NOMO-1 treated with DMSO at 0.1 percent for 48 hours (cell line): ENCODE measurements around the gene DRC7.

Experiments used
- DNase-seq: peaks from one replicate; lab custom pipeline; 2025; ENCODE audit not compliant: unreplicated experiment; lab: John Stamatoyannopoulos, UW

DRC7 gene

DNA sequence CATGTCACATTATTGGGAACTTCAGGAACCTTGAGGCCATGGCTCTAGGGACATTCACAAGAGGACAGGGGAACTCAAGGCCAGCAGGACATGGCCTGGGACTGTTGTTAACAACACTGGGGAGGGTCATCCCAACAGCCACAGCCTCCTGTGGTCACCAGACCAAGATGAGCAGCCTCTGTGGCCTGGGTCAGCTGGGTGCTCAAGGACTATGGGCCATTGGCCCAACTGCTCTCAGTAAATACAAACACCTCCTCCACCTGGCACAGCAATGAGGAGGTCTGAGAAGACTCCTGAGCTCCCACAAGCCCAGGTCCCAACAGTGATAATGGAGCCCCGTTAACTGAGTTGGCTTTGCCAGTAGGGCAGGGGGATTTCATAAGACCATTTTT, 86.7 kb downstream of the DRC7 start:
- DNase-seq, result no peak
